VCaP (cell line): ENCODE results near the gene DCDC2C.

Experiments used
- H3K27ac ChIP-seq: fragments of 450-650 bp; 2 replicates; pipeline ENCODE4 v1.5.1; 2017
- TF ChIP-seq, protein P1 (sequence below): fragments of 450-650 bp; conservative IDR thresholded peaks from 2 replicates; pipeline ENCODE4 v1.5.1; 2017; ENCODE audit warnings: mild to moderate bottlenecking, moderate library complexity

The DCDC2C gene

DNA sequence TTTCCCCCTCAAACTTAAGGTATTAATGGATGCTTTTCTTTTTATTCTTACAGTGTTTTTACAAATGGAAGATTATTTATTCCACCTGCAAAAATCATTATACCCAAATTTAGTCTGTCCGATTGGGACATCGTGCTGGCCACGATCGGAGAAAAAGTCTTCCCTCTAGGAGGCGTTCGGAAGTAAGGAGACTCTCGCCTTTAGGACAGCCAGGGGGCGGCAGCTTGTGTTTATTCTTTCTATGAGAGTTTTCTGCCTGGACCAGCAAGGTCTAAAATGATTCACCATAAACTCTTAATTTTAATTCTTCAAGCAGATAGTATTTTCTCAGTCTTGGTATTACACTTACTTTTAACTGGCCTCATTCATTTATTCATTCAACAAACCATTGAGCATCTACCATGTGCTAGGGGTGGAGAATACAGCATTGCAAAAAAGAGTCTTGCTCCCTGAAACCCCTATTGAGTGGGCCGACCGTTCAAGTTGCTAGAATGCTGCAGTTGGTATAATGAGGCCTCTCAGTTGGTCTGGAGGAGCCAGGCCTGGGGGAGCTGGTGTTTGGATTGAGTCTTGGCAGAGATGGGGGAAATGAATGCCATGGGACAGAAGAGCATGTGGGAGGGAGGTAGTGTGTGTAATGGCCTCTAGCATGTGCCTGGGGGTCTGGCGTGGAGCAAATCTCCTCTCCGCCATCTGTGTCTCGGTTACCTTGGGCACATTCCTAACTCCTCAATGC is 38.7 kb downstream of the DCDC2C start:
- H3K27ac ChIP-seq = no peak overlapping the region
- TF ChIP-seq, protein P1, sequence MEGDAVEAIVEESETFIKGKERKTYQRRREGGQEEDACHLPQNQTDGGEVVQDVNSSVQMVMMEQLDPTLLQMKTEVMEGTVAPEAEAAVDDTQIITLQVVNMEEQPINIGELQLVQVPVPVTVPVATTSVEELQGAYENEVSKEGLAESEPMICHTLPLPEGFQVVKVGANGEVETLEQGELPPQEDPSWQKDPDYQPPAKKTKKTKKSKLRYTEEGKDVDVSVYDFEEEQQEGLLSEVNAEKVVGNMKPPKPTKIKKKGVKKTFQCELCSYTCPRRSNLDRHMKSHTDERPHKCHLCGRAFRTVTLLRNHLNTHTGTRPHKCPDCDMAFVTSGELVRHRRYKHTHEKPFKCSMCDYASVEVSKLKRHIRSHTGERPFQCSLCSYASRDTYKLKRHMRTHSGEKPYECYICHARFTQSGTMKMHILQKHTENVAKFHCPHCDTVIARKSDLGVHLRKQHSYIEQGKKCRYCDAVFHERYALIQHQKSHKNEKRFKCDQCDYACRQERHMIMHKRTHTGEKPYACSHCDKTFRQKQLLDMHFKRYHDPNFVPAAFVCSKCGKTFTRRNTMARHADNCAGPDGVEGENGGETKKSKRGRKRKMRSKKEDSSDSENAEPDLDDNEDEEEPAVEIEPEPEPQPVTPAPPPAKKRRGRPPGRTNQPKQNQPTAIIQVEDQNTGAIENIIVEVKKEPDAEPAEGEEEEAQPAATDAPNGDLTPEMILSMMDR = no peak

DNA sequence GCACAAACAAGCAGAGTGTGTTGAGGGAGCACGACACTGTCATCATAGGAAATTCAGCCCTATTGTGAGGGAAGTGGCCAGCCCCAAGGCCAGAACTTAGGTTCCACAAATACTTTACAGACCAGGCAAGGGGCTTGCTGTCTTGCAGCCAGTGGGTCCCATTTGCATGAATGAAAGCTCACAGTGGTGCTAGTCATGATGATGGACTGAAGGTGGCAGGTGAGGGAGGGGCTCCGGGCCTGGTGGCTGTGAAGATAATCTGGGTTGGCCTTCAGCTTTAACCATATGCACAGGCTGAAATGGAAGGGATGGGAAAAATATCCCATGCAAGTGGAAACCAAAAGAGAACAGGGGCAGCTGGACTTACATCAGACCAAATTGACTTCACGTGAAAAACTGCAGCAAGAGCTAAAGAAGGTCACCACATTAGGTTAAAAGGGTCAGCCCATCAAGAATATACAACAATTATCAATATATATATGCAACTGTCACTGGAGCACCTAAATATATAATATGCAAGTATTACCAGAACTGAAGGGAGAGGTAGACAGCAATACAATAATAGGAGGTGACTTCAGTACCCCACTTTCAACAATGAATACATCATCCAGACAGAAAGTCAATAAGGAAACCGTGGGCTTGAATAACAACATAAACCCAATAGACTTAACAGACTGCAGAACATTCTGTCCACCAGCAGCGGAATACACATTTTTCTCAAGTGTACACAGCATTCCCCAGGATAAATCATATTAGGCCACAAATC is 39.6 kb downstream of the DCDC2C start:
- TF ChIP-seq, protein P1 = no peak
- H3K27ac ChIP-seq = no peak overlapping the region

DNA sequence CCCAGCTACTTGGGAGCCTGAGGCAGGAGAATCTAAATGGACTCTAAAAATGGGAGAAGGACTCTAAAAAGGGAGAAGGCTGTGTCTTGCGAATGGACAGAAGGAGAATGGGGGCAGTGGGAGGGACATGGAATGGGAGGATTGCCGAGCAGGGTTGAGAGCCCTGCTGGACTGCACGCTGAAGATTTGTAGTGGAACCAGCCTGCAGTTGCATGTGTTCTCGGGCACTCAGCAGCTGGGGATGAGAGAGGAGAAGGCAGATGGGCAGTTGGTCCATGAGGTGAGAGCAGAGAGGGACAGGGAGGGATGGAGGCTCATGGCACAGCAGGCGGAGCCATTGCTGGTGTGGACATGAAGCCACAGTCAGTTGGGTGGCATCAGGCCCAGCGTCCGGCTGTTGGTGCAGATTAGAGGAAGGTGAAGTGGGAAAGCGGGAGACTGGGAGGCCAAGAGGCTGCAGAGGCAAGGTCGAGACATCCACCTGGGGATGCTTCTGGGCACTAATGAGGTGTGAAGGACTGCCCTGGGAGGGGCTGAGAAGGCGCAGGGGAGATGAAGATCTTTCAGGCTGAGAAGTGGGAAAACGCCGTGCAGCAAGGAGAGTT is 40.7 kb downstream of the DCDC2C start:
- TF ChIP-seq, protein P1 = no peak
- no peak overlapping the region for H3K27ac ChIP-seq

DNA sequence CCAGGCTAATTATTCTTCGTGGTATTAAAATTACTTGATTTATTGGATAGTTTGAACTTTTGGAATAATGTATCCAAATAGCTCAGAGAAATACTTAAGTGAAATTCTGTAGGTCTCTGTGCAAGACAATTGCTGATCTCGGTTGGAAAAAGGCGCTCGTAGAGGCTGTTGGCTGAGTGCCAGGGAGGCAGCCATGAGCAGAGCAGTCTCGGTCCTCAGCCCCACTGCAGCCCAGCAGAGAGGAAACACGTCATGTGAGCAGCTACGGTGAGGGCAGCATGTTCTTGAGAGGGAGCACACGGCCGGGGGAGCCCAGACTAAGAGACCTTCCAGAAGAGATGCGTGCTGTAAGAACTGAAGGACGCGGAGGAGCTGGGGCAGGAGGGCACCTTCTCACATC is 42.5 kb downstream of the DCDC2C start:
- TF ChIP-seq, protein P1 = no peak
- no peak overlapping the region for H3K27ac ChIP-seq

DNA sequence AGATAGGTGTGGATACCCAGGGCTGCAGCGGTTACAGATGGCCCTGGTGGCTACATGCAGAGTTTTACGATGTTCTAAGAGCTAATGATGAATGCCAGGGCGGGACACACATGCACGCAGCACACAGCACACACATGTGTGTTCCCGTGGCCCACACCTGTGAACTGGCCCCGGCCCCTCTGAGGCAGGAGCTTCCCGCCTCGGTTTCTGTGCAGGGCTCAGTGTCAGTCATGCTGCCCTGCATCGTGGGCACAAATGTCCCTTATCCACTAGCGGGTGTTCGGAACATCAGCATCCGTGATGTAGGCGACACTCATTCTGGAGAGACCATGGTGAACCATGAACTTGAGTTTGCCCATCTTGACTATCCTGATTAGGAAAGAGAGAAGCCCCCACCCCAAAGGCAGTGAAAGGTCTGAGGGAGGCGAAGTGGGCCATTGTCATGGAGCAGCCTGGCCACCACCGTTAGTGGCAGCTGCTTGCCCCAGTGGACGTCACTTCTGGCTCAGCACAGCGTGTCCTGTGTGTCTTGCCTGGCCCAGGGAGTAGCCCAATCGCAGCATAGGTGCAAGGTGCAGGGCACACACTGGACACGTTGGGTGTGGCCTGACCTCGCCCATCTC is 43.8 kb downstream of the DCDC2C start:
- no peak overlapping the region for H3K27ac ChIP-seq
- TF ChIP-seq, protein P1 = no peak

DNA sequence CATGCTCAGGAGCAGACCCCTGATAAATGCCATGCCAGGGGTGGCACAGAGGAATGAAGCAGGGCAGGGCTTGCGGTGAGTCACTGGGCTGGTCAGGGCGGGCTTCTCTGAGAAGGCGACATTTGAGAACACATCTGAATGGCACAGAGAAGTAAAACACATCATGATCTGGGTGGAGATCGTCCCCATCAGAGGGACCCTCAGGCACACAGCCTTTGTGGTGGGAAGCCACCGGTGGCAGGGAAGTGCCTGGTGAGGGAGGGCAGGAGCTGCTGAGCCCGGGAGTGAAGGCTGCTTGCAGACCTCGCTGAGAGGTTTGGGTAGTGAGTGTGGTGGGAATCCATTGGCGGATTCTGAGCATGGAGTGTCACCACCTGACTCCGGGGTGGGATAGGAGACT is 44.5 kb downstream of the DCDC2C start:
- TF ChIP-seq, protein P1 = no peak
- no peak overlapping the region for H3K27ac ChIP-seq

DNA sequence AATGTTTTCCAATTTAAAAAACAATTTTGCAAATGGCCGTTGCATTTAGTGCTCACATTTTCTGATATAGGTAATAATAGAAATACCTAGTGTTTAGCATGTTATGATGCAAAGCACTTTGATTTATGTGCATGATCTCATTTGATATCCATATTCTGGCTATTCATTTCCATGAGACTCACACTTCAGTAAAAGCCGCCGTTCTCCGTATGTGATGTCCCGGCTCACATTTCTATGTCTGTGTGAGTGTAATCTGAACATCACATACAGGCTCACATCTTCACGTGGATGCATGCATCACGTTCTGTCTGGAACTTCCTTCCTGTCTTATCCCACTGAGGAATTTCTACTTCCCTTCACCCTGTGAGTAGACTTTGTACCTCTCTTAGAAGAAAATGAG is 45.8 kb downstream of the DCDC2C start:
- no peak overlapping the region for H3K27ac ChIP-seq
- TF ChIP-seq, protein P1 = no peak
